GM21717 (cell line): Measurements from ENCODE around the gene SNRNP40.

Experiments
- ATAC-seq: cut with Tn5 transposase; IDR thresholded peaks from one replicate; pipeline ENCODE4 v1.9.1; 2021; ENCODE audit warnings: mild to moderate bottlenecking, moderate library complexity; ENCODE audit not compliant: unreplicated experiment

SNRNP40 gene

DNA sequence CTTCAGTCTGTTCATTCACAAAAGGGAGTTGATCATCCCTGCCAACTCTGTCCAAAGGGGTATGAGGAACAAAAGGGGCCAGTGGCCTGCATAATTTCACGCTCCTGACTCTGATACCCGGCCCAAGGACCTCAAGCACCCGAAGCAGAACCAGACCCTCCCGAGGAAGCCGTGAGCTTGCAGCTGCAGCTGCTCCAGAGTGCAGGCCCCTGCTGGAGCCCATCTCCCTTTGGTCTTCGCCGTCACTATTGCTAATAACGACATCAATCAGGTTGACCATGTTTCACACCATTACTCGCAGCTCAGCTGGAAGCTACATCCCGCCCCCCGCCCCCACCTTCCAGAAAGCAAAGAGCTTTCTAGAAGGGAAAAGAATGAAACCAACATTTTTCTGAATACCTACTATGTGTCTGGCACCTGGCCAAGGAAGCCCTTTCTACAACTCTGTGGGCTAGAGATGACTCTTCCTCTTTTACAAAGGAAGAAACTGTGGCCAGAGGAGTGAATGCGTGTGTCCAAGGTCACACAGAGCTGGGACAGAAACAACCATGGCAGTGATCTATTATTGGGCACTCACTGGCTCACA is 62.4 kb downstream of the SNRNP40 start:
- no peak for ATAC-seq

- ATAC-seq: no peak
Observed at GRCh38 chr1:31232689-31233088, 63.9 kb downstream of the SNRNP40 start.

DNA sequence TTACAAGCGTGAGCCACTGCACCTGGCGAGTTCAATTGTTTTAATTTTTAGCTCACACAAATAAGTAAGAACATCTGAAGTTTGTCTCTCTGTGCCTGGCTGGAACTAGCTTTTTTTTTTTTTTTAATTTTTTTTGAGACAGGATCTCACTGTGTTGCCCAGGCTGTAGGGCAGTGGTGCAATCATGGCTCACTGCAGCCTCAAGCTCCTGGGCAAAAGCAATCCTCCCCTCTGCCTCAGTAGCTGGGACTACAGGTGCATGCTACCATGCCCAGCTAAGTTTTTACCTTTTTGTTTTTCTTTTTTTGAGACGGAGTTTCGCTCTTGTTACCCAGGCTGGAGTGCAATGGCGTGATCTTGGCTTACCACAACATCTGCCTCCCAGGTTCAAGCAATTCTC is 64.8 kb downstream of the SNRNP40 start:
- ATAC-seq: no peak

DNA sequence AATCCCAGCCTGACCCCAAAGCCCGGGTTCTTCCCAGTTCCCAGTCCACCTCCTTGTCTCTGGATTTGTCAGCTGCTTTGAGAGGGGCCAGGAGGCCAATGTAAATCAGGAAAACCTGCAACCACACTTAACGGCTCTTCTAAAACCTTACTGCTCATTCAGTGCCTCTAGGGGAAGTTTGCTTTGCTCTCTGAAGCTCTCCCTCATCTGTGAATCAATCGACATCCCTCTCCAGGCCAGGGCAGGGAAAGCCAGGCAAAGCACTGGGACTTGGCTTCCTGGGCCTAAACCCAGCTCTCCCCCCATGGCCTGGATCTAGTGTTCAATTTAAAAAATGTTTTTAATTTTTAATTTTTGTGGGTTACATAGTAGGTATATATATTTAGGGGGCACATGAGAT is 66.2 kb downstream of the SNRNP40 start:
- no peak for ATAC-seq

GRCh38 chr1:31228986-31229385 is 67.6 kb downstream of the SNRNP40 start:
- no peak for ATAC-seq

- no peak for ATAC-seq
Observed at GRCh38 chr1:31227891-31228568, 68.6 kb downstream of the SNRNP40 start.

DNA sequence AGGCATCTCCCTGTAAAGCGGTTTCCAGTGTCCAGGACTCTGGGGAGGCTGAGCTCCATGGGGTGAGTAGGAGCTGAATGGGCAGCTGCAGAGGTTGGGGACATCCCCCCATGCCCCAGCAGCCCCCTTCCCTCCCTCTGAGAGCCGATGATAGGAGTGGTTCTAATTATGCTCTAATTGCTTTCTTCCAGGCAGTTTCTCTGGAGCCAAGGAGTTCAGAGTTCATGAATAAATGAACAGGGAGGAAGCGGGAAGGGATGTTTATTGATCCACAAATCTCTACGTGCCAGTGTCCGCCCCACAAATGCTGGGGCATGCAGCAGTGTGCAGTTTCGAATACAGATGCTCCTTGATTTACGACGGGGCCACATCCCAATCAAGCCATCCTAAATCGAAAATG is 72.5 kb downstream of the SNRNP40 start:
- ATAC-seq: no peak

DNA sequence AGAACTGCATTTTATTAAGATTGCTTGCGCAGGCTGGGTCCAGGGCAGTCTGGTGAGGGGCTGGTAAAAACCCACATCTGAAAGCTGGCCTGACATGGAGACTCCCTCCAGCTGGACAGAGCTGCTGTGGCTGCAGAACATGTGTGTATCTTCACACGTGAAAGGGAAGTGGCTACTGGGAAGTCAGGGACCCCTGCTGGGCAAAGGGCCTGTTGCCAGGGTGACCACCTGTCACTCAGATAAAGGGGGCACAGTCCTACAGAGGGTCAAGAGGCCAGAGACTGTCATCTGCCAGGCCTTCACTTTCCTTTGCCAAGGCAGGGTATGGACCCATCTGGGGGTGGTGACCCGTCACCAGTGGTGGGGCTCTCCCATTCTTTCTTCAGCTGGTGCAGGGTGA is 74.4 kb downstream of the SNRNP40 start:
- ATAC-seq: no peak

DNA sequence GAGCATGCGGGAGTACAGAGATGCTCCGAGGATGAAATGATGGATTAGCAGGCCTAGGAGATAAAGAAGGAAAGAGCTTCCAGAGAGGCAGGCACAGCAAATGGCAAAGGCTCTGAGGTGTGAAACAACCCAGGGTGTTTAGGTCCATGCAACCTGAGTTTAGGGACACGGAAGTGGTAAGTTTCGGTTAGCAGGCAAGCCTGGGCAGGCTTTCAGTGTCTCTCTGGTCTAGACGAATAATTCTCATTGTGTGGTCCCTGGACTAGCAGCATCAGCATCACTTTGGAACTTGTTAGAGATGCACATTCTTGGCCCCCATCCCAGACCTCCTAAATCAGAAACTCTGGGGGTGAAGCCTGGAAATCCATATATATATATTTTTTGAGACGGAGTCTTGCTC is 75.5 kb downstream of the SNRNP40 start:
- ATAC-seq: no peak

DNA sequence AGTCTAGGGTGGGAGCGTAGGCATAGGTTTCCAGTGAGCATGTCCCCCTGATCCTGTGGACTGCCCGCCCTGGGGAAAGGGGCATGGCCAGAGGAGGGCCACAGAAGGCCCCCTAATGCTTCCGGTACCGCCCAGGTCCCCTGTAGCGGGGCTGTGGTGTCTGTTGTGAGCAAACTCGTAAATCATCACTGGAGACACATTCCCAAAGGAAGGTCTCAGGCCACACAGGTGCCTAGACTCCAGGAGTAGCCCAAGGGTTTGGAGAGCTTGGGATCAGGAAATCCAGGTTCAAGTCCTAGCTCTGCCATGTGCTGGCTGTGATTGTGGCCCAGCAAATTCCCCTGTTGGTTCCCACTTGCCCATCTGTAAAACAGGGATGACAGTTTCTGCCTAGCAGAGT is 77.1 kb downstream of the SNRNP40 start:
- no peak for ATAC-seq

- no peak for ATAC-seq
Observed at GRCh38 chr1:31218705-31219104, 77.9 kb downstream of the SNRNP40 start.

DNA sequence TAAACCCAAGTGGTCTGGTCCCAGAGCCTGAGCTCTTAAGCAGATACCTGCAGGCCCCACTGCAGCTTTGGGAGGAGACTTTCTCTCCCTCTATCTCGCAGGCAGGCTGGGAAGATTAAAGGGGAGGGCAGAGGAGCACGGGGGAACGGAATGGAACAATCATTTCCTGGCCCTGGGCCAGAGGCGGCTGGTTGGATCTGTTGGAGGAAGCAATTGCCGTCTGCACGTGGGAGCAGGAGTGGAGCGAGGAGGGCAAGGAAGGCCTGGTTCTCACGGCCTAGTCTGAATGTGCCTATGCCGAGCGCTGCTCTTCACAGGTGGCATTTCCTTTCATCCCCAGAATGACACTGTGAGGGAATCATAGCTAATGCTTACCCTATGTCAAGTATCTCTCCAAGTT is 80.6 kb downstream of the SNRNP40 start:
- ATAC-seq: no peak

DNA sequence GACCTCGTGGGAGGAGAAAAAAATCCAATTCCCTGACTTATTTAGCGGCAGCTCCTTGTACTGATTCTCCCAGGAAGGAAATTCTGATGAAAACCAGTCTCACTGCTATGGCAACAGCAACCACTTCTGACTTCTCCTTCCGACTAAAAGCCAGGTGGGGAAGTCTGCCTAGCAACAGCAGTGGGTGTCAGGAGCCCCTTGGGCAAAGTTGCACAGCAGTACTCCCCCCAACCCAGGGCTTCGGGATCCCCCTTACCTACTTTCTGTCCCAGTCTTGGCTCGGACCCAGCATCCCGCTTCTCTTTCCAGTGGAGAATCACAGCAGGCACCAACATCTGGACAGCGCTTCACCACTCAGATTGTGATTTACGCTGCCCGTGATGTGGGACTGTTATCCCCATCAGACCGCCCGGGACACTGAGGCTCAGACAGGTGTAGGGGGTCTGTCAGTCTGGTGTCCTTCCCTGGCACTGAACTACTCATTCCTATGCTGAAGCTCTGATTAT is 81.5 kb downstream of the SNRNP40 start:
- no peak for ATAC-seq

- ATAC-seq: no peak
Observed at GRCh38 chr1:31214316-31215064, 82.1 kb downstream of the SNRNP40 start.
